ENCODE results near the gene UBR4. TPM values are rescaled to one million over a fixed set of nuclear protein-coding genes. Genes with fewer than 3 reads are reported as not detected.

UBR4 gene
- total and polyA plus RNA-seq, 2 experiments from 2014 or later, result 111 to 230 TPM

GRCh38 chr1:19186001-19186400 is 24.1 kb downstream of the UBR4 start:
- peaks cover 37% of the 10 kb centered on the region for H3K79me2 ChIP-seq (replicated peaks; ENCODE audit: insufficient read depth)
- H3K27me3 ChIP-seq (ENCODE audit: insufficient read depth), result no peaks in the 10 kb centered on the region
- H3K4me3 Mint-ChIP-seq, result no peak overlapping the region
- H3K36me3 ChIP-seq (ENCODE audit: insufficient read depth), result peaks cover 86% of the 10 kb centered on the region
- no peak overlapping the region for H3K27ac Mint-ChIP-seq
- H4K20me1 ChIP-seq (replicated peaks; ENCODE audit: insufficient read depth), result peaks cover 41% of the 10 kb centered on the region
- no peaks in the 10 kb centered on the region; the same call in 1 of the 2 replicates for H3K4me1 ChIP-seq (ENCODE audit: insufficient read depth)
- no peak for ATAC-seq
- no peak overlapping the region for H3K27ac ChIP-seq (ENCODE audit: low read depth)
- no peak overlapping the region for H3K4me2 ChIP-seq
- H3K9me3 Mint-ChIP-seq, result no peaks in the 10 kb centered on the region
- H3K9me2 ChIP-seq (ENCODE audit: insufficient read depth), result no peaks in the 10 kb centered on the region
- H3K4me1 Mint-ChIP-seq, result peaks cover 12% of the 10 kb centered on the region
- DNase-seq (ENCODE audit: low spot score), result no peak
- H2AFZ ChIP-seq, result no peak overlapping the region
- H3K4me3 ChIP-seq, result no peak overlapping the region
- peaks cover 88% of the 10 kb centered on the region for H3K36me3 Mint-ChIP-seq (ENCODE audit: low read depth)
- TF ChIP-seq EZH2phosphoT487 (IDR thresholded peaks at IDR 0.05; ENCODE audit: unreplicated experiment) (no peak), CREB1 (CRISPR knock-in tag; IDR thresholded peaks at IDR 0.05; ENCODE audit: low read depth) (no peak), ZNF462 (CRISPR knock-in tag; IDR thresholded peaks at IDR 0.05) (no peak), STAT1 (IDR thresholded peaks at IDR 0.05; ENCODE audit: unreplicated experiment) (no peak), ETS1 (IDR thresholded peaks at IDR 0.05) (no peak), POLR2AphosphoS5 (IDR thresholded peaks at IDR 0.05; ENCODE audit: low read depth) (no peak), EZH2 (IDR thresholded peaks at IDR 0.05; ENCODE audit: low read depth, unreplicated experiment) (no peak), ZNF114 (CRISPR knock-in tag; IDR thresholded peaks at IDR 0.05) (no peak), NANOG (IDR thresholded peaks at IDR 0.05; ENCODE audit: borderline replicate concordance) (no peak), JUNB (IDR thresholded peaks at IDR 0.05; ENCODE audit: unreplicated experiment) (no peak), REST (IDR thresholded peaks at IDR 0.05; ENCODE audit: unreplicated experiment) (no peak), CTCF (conservative IDR thresholded peaks at IDR 0.05; ENCODE audit: low read depth in 2 of 2) (no peak)
- H3K27me3 Mint-ChIP-seq (ENCODE audit: insufficient read depth, low read depth, poor library complexity), result peaks cover 2% of the 10 kb centered on the region
- no peaks in the 10 kb centered on the region for H3F3A ChIP-seq (replicated peaks; ENCODE audit: low read depth)

Measured in GM23338 (cell line).